Adrenal gland (tissue), 5 donors: ENCODE data around the gene ATP6V0E1.

Experiments
- CTCF ChIP-seq, 6 experiments: fragments of 450-650 bp in 4 of 6; fragments of 200-600 bp in 2 of 6; sonication (generic) in 1 of 6; IDR thresholded peaks; 1 replicate in 5 of 6; 2 replicates in 1 of 6; pipeline versions ENCODE4 v1.5.1 to v1.8.0; 2016 to 2021; ENCODE audit warnings: antibody characterized with exemption in 6 of 6, mild to moderate bottlenecking in 2 of 6, moderate library complexity in 1 of 6
- POLR2A ChIP-seq, 2 donors: fragments of 450-650 bp; IDR thresholded peaks; one replicate each; pipeline ENCODE4 v1.6.1; 2017; ENCODE audit warnings: antibody characterized with exemption in 2 of 2, mild to moderate bottlenecking in 2 of 2, moderate library complexity in 1 of 2
- donor health status: DM: no; HTN: no; CAD: no.

GRCh38 chr5:172959824-172960799 is 23.5 kb upstream of the ATP6V0E1 start:
- TF ChIP-seq CTCF (IDR thresholded peaks at IDR 0.05): no peak
- TF ChIP-seq POLR2A (IDR thresholded peaks at IDR 0.05): no peak
